RWPE1 (cell line): ENCODE data around the gene HPSE2.

ENCODE experiments used
- CTCF ChIA-PET: fragments of 350-600 bp; sonication (Branson Sonifier 250); formaldehyde crosslinking; extraction: SDS; loops from one replicate; lab custom pipeline; 2021; lab: Yijun Ruan, JAX
- POLR2A ChIA-PET: fragments of 400-600 bp; formaldehyde crosslinking; extraction: SDS; loops from one replicate; lab custom pipeline; 2020; ENCODE audit warnings: antibody characterized with exemption; ENCODE audit not compliant: low non-redundant PET; lab: Yijun Ruan, JAX
- DNase-seq: peaks from one replicate; pipeline ENCODE4 v3.0.0; 2012; ENCODE audit warnings: low spot score
- H3K27ac ChIP-seq: fragments of 450-650 bp; 2 replicates; pipeline ENCODE4 v1.5.1; 2017
- TF ChIP-seq, protein P1 (sequence below): fragments of 450-650 bp; conservative IDR thresholded peaks from 2 replicates; pipeline ENCODE4 v1.5.1; 2017; ENCODE audit warnings: low read depth, mild to moderate bottlenecking

Gene HPSE2

DNA sequence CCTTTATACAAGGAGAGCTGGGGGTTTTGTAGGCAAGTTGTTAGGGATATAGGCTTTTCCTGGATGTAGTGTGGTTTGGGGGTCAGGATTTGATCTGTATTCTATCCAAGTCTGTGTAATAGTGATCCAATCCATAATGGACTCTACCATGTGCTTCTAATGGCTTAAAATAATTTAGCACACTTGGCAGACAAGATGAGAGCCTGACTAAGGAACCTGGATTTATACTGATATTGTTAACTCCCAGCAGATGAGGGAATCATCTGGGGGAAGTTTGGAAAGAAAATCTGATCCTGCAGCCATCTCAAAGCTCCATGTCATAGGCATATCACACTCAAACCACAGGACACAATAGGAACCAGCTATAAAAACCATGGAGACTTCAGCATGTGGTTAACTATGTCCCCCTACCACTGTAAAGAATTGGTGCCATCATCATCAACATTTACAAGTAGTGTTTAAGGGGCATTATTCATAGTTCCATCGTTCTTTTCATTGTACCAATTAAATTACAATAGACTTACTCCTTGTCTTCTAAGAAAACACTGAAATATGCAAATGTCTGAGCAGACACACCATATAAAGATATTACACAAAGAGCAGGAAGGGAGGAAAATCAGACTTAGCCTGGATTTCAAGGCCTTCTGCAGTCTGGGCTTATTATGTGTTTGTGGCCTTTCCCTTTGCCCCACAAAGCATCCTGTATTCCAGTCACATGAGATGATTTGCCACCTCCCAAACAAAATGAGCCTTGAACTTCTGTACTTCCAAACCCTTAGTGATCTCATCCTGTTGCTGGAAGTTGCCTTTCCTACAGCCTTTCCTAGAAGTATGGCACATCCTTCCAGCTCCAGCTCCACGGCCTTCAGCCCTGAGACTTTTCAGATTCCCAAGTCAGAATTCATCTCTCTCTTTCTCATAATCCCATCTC lies 766.4 kb downstream of the HPSE2 start:
- H3K27ac ChIP-seq: no peak overlapping the region
- no peak for DNase-seq
- CTCF ChIA-PET: no interaction called here
- TF ChIP-seq, protein P1, sequence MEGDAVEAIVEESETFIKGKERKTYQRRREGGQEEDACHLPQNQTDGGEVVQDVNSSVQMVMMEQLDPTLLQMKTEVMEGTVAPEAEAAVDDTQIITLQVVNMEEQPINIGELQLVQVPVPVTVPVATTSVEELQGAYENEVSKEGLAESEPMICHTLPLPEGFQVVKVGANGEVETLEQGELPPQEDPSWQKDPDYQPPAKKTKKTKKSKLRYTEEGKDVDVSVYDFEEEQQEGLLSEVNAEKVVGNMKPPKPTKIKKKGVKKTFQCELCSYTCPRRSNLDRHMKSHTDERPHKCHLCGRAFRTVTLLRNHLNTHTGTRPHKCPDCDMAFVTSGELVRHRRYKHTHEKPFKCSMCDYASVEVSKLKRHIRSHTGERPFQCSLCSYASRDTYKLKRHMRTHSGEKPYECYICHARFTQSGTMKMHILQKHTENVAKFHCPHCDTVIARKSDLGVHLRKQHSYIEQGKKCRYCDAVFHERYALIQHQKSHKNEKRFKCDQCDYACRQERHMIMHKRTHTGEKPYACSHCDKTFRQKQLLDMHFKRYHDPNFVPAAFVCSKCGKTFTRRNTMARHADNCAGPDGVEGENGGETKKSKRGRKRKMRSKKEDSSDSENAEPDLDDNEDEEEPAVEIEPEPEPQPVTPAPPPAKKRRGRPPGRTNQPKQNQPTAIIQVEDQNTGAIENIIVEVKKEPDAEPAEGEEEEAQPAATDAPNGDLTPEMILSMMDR: no peak
- POLR2A ChIA-PET: no interaction called here

GRCh38 chr10:98467506-98468318 lies 767.9 kb downstream of the HPSE2 start:
- CTCF ChIA-PET: interaction anchor here (0.5 to 2.3 kb wide), 31 partner anchors 11 to 1419 kb away, joined by 3 to 12 read pairs (median 3); no protein-coding TSS in a partner anchor
- POLR2A ChIA-PET: interaction anchor here (0.6 kb wide), 1 partner anchor 22 kb away, joined by 3 read pairs; no protein-coding TSS in a partner anchor
- peak; percentile 91 for DNase-seq
- TF ChIP-seq, protein P1: peak; percentile 79
- no peak overlapping the region for H3K27ac ChIP-seq

DNA sequence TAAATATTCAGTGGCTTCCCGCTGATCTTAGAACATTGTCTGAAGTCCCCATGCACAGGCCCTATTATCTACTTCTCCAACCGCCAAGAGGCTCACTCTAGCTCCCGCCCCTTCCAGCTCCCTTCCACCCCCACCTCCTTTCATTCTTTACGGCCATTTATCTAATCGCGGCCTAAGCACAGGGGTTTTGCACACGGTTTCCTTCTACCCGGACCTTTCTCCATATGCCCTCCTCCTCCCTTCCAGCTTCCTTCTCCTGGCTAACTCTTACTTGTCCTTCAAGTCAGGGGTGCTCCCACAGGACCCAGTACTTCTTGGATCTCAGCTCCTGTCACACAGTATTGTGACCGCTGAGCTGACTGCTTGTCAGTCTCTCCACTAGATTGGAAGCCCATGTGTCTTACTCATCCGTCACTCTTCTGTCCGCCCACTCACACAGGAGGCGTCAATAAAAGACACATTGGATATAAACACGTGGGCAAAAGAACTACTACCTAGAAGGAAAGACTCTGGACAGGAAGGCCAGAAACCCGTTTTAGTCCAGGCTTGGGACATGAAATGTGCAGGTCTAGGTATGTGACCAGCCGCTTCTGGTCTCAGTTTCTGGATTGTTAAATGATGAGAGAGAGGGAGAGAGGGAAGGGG lies 768.7 kb downstream of the HPSE2 start:
- TF ChIP-seq, protein P1: no peak
- ChIA-PET CTCF (interaction anchor here (0.5 to 2.3 kb wide), 29 partner anchors 11 to 1420 kb away, joined by 3 to 12 read pairs (median 3); no protein-coding TSS in a partner anchor), POLR2A (interaction anchor here (0.6 kb wide), 1 partner anchor 21 kb away, joined by 3 read pairs; no protein-coding TSS in a partner anchor)
- no peak overlapping the region for H3K27ac ChIP-seq
- no peak for DNase-seq

- ChIA-PET CTCF (interaction anchor here (0.7 kb wide), 1 partner anchor 701 kb away, joined by 3 read pairs; no protein-coding TSS in a partner anchor), POLR2A (interaction anchor here (0.6 kb wide), 1 partner anchor 106 kb away, joined by 5 read pairs; no protein-coding TSS in a partner anchor)
- no peak for DNase-seq
- H3K27ac ChIP-seq: no peak overlapping the region
- TF ChIP-seq, protein P1: no peak
These were observed 769.8 kb downstream of the HPSE2 start for GRCh38 chr10:98465866-98466265.

- POLR2A ChIA-PET: no interaction called here
- CTCF ChIA-PET: no interaction called here
- TF ChIP-seq, protein P1: no peak
- no peak overlapping the region for H3K27ac ChIP-seq
- DNase-seq: no peak
These were observed 771.5 kb downstream of the HPSE2 start for GRCh38 chr10:98463976-98464754.
